ENCODE results near the gene TOMM20. TPM values are rescaled to one million over a fixed set of nuclear protein-coding genes. Genes with fewer than 3 reads are reported as not detected.

Gene TOMM20
- total RNA-seq, 1 experiment from 2014 or later = 197 TPM

GRCh38 chr1:235136111-235136510 is 7.5 kb upstream of the TOMM20 start:
- no CpG with 5 or more reads among the region's 4 CpGs for WGBS (ENCODE audit: extremely low coverage, insufficient read length, low lambda C conversion rate)
- H2AK5ac ChIP-seq (ENCODE audit: insufficient read length, low read length) = no peak overlapping the region
- H2BK12ac ChIP-seq (ENCODE audit: insufficient read length, low read depth, low read length) = no peak overlapping the region
- no peak for DNase-seq
- no peaks in the 10 kb centered on the region for H3K9me3 ChIP-seq (ENCODE audit: control insufficient read depth, low read depth, low read length)
- H4K91ac ChIP-seq (ENCODE audit: insufficient read length, low read depth, low read length) = no peak overlapping the region
- H3K56ac ChIP-seq (ENCODE audit: insufficient read length, low read depth, low read length) = no peak overlapping the region
- no peaks in the 10 kb centered on the region for H3K79me2 ChIP-seq (ENCODE audit: insufficient read depth, low read length)
- no peak overlapping the region for H3K4ac ChIP-seq (ENCODE audit: low read depth, low read length)
- Mint-ChIP-seq H3K9me3 (no peaks in the 10 kb centered on the region), H3K27me3 (ENCODE audit: low read depth) (no peaks in the 10 kb centered on the region), H3K4me3 (no peak overlapping the region), H3K4me1 (no peaks in the 10 kb centered on the region), H3K36me3 (ENCODE audit: insufficient read depth in 1 of 3, low read depth in 3 of 3) (peaks cover 44 to 89% (median 85%) of the 10 kb centered on the region in 3 experiments), H3K27ac (no peak overlapping the region)
- no peak overlapping the region for H2AFZ ChIP-seq (ENCODE audit: low read length)
- no peak overlapping the region for H3K27ac ChIP-seq (ENCODE audit: insufficient read length, low read depth, low read length)
- no peaks in the 10 kb centered on the region for H3K23me2 ChIP-seq (ENCODE audit: insufficient read length, low read depth, low read length, poor library complexity, severe bottlenecking)
- H2BK15ac ChIP-seq (ENCODE audit: low read depth, low read length) = no peak overlapping the region
- H3T11ph ChIP-seq (ENCODE audit: low read length) = no peak overlapping the region
- no peak overlapping the region for H4K5ac ChIP-seq (ENCODE audit: insufficient read length, low read depth, low read length)
- H2BK5ac ChIP-seq (ENCODE audit: insufficient read length, low read length) = no peak overlapping the region
- no peaks in the 10 kb centered on the region for H4K20me1 ChIP-seq (ENCODE audit: control insufficient read depth, insufficient read depth, insufficient read length)
- no peak overlapping the region for H3K4me2 ChIP-seq (ENCODE audit: insufficient read depth, insufficient read length, low read length)
- H3K4me1 ChIP-seq (ENCODE audit: insufficient read depth, low read length) = no peaks in the 10 kb centered on the region
- H2BK20ac ChIP-seq (ENCODE audit: low read depth, low read length, poor library complexity, severe bottlenecking) = no peak overlapping the region
- H3K9ac ChIP-seq (ENCODE audit: extremely low read depth, insufficient read length, low read length) = no peak overlapping the region
- H3K14ac ChIP-seq (ENCODE audit: insufficient read depth, low read length) = no peak overlapping the region
- H2BK120ac ChIP-seq (ENCODE audit: low read depth, low read length, poor library complexity, severe bottlenecking) = no peak overlapping the region
- no peak overlapping the region for H4K8ac ChIP-seq (replicated peaks; ENCODE audit: insufficient read length, low read depth, low read length)
- no peak overlapping the region for H3K23ac ChIP-seq (ENCODE audit: insufficient read length, low read depth, low read length)
- no peaks in the 10 kb centered on the region for H3K79me1 ChIP-seq (ENCODE audit: insufficient read depth, low read depth, low read length, poor library complexity, severe bottlenecking)
- no peak for TF ChIP-seq CTCF (conservative IDR thresholded peaks at IDR 0.05)
- H3K27me3 ChIP-seq (ENCODE audit: insufficient read depth, low read length) = no peaks in the 10 kb centered on the region
- H3K18ac ChIP-seq (ENCODE audit: insufficient read length, low read depth, low read length) = no peak overlapping the region

All from H9 (cell line).